HG02885 (cell line): ENCODE results near the gene BBIP1.
A peak's percentile ranks its signal among the peaks of the same experiment; 100 is the strongest.

Source experiments
- ATAC-seq: cut with Tn5 transposase; IDR thresholded peaks from one replicate; pipeline ENCODE4 v1.9.1; 2021; ENCODE audit warnings: mild to moderate bottlenecking; ENCODE audit not compliant: unreplicated experiment, poor library complexity

The BBIP1 gene

DNA sequence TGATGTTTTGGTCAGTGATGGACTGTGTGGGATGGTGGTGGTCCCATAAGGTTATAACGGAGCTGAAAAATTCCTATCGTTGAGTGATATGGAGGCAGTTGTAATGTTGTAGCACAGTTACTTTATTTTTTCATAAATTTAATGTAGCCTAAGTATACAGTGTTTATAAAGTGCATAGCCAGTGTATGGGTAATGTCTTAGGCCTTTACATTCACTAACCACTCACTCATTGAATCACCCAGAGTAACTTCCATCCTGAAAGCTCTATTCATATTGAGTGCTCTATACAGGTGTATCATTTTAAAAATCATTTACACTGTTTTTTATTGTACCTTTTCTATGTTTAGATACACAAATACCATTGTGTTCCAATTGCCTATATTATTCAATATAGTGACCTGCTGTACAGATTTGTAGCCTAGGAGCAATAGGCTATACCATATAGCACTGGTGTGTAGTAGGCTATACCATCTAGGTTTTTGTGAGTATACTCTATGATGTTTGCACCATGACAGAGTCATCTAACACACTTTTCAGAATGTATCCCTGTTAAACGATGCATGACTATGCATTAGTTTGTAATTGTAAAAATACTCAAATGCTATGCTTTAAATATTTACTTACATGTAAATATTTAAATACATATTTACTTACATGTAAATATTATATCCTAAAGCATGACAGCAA is 26.2 kb downstream of the BBIP1 start:
- ATAC-seq: no peak

DNA sequence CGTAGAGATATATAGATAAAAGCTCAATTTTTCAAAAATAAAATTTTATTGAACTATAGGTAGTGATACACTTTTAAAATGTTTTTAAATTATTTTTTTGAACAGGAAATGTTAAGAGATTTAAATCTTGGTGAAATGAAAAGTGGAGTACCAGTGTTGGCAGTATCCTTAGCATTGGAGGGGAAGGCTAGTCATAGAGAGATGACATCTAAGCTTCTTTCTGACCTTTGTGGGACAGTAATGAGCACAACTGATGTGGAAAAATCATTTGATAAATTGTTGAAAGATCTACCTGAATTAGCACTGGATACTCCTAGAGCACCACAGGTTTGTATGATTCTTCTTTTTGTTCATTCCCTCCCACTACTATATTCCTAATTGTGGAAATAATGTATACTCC is 31.4 kb downstream of the BBIP1 start:
- ATAC-seq: no peak

DNA sequence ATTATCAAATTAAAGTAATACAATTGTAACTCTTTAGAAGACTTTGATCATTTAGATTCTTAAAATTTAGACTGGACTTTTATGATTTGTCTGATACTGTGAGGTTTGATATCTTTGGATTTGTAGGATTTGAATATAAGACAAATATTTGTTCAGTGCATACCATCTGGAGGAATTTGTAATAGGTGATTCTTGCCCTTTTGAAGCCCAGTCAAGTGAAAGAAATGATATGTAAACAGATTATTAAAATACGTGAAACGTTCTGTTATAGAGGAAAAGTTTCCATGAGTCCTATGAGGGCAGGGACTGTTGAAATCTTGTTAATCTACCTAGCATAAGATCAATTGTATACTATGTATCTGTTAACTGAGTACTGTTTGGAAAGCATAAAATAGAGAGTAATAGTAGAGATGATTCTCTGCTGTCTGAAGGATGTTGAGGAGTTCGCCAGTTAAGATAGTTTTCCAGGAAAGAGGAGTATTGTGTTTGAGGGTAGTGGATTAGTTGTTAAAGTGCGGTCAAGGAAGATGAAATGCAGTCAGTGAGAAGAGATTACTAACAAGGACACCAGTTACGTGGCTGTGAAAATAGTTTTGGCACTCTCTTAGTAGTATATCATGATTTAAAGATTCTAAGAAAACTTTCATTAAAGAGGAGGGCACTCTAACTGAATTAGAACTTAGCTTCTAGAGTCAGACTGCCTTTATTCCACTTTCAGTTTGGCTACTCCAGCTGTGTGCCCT is 32.9 kb downstream of the BBIP1 start:
- no peak for ATAC-seq

DNA sequence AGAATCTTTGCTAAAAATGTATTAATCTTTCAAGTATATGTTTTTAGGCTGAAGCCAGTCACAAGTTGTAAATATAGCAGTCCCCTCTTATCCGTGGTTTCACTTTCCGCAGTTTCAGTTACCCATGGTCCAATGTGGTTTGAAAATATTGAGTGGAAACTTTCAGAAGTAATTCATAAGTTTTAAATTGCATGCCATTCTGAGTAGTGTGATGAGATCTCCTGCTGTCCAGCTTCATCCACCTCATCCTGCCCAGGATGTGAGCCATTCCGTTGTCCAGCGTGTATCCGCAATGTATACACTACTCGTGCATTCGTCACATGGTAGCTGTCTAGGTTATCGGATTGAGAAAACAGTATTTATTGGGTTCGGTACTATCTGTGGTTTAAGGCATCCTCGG is 35.1 kb downstream of the BBIP1 start:
- ATAC-seq: no peak

DNA sequence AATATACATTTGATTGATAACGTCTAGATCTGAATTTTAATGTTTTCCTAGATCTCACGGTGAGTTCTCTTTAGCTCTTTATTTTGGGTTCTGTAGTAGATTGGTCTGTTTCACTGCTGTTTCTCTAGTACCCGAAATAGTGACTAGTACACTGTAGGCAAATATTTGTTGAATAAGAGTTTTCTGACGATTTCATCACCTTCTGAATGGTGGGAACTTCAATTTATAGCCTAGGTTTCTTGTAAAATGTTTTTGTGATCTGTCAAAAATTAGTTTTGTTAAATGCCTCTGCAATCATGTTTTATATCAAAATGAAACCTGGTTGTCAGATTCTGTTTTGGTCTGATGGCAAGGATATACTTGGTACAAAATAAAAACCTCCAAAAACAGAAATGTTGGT is 37.1 kb downstream of the BBIP1 start:
- no peak for ATAC-seq

DNA sequence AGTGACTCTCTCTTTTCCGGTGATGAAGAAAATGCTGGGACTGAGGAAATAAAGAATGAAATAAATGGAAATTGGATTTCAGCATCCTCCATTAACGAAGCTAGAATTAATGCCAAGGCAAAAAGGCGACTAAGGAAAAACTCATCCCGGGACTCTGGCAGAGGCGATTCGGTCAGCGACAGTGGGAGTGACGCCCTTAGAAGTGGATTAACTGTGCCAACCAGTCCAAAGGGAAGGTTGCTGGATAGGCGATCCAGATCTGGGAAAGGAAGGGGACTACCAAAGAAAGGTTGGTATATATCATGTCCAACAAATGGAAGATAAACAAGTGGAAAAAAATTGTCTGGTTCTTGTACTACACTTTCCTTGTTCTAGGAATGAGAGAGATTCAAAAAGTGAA is 37.7 kb downstream of the BBIP1 start:
- ATAC-seq: no peak

DNA sequence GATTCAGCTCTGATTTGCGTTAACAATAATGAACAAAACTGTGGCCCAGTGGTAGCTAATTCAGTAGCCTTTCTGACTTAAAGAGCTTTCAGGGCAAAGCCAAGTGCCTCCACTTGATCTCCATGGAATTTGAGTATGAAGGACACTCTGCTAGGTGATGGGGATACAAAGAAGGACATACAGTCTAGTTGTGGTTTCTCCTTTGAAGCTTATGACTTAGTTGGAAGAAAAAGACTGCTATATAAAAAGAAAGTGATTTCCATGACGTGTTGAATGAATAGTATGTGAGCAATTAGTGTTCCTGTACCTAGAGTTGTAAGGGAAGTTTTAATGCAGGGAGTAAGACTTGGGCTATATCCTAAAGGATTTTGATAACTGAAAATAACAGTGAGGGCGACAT is 39.0 kb downstream of the BBIP1 start:
- ATAC-seq: no peak

DNA sequence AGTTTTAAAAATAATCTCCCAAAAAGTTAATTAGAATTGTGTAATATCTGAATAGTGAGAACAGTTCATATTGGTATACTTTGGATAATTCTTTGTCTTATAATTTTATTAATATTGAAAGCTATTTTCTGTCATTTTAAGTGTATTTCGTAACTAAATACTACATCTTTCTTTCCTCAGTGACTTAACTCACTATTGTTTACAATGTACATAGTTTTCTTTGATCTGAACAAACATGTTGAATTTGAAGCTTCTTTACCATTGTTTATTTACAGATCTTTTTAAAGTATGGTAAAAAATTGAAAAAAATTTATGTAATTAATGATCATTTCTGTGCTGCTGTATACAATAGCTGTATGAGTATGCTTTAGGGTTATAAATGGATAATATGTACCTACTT is 42.2 kb downstream of the BBIP1 start:
- no peak for ATAC-seq

DNA sequence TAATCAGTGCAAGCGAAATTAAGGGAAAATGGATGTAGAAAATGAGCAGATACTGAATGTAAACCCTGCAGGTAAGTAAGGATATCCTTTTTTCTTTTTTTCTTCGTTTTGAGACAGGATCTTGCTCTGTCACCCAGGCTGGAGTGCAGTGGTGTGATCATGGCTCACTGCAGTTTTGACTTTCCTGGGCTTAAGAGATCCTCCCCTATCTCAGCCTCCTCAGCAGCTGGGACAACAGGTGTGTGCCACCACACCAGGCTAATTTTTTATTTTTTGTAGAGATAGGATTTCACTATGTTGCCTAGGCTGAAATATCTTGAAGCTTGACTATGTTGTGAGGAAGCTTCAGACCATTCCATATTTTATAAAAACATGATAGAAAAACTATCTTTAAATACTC is 43.0 kb downstream of the BBIP1 start:
- no peak for ATAC-seq

DNA sequence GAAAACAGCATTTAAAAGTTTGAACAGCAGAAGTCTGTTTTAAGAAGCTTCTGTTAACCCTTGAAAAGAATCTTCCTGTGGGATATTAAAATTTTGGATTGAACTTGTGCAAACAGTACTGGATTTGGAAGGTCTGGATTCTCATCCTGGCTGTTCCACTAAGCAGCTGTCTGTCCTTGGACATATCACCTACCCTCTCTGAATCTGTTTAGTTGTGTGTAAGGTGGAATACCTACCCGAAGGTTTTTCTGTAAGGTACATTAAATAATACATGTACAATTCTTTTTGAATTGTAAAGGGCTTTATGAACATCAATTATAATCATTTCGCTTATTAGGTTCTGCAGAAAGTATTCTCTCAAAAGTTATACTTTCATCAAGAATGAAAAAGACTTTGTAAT is 45.0 kb downstream of the BBIP1 start:
- no peak for ATAC-seq

DNA sequence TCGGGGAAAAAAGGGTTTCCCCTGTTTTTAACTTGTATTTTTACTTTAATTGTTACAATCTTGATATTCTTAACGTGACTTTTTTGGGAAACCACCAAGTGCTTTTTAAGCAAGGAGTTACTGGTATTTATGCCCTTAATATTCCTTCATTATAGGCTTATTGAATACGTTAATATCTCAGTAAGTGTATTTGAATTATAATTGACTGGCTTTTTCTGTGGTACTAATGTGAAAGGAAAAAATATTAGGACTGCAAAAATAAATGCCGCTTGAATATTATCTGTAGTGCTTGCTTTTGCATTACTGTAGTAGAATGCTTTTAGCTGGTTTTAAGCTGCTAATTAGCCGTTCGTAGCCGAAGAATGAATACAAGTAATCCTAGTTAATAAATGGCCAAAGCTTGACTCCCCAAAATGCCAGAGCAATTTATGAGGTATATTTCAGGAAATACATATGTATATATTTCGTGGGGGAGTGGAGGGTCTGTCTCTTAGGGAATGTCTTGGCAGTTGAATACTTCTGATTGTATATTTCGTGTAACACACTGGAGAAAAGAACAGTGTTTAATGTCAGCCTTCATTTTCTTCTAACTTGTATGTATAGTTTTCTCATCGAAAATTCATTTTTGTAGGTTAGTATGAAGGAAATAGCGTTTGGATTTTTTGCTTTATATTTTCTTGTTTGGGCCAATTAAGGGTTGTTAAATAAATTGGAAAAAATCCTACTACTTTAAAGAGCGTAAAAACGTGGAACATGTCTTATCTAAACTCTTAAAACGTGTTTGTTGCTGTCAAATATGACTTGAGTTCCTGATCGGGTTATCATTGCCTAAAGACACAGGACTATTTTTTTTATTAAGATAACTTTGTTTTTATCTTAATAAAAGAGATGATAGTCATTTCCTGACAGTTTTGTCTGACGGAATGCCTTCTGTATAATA is 45.7 kb downstream of the BBIP1 start:
- ATAC-seq: no peak

DNA sequence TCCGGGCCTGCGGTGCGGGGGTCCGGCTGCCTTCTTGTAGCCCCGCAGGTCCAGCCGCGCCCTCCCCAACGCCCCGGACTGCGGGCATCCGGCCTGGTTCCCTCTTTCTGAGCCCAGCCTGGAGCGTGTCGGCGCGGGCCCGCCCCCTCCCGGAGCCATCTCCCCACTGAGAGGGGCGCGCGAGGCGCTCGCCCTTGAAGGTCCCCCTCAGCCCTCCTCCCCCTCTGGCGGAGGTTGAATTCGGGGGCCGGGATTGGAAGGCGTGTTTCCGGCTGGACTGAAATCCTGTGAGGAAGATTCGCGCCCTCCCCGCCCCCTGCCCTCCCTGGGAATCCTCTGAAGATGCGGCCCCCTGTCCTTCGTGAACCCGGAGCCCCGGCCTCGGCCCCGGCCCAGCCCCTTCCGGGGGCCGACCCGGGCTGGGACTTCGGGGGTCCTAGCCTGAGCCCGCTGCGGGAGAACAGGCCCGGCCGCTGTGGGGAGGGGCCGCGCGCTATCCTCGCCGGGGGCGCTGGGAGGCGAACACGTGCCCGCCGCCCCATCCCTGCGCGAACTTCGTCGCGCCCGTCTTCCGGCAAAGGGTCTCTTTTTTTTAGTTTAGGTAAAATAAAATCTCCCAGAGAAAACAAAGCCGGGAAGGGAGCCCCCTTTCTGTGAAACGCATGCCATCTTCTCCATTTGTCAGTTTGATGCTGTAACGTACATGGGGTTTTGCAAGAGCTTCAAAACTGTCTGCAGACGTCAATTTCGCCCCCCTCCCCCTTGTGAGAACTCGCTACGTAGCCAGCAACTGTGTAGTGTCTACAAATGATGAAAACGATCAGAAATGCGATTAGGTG is 46.6 kb downstream of the BBIP1 start:
- peak; percentile 39 for ATAC-seq

DNA sequence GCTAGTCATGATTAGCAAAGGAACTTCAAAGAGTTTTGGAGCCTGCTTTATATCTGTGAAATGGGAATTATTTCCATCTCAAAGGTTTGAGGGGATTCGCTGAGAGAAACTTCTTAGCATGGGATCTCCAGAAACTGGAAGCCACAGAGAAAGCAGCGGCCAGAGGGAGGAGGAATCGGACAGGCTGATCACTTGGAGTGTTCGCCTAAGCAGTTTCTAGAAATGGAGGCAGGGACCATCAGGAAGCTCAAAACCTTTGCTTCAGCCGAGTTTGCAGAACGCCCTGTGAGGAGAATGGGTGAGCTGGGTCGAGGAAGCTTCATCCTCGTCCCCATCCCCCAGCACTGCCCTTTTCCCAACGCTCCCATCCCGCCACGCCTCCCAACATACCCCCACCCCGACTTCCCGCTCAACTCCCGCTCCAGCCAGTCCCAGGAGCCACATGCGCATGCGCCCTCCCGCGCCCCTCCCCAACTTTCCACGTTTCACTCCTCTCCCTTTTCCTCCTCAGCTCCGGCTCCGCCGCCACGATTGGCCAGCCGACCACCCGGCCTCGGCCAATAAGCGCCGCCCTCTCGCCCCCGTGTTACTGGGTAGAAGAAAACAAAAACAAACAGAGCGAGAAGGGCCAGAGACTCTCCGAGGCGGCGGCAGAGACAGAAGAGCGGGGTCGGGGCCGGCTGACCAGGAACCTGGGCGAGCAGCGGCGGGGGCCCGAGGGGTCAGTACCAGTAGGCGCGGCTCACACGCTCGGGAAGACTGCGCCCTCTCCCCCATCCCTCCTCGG is 47.5 kb downstream of the BBIP1 start, which contains the start of gene PDCD4:
Gene PDCD4, plus strand, starts transcription at position 631 of the 787 bp plus-strand sequence. CDS start 4,100 bp downstream, outside the sequence.
- ATAC-seq: peak; percentile 77

DNA sequence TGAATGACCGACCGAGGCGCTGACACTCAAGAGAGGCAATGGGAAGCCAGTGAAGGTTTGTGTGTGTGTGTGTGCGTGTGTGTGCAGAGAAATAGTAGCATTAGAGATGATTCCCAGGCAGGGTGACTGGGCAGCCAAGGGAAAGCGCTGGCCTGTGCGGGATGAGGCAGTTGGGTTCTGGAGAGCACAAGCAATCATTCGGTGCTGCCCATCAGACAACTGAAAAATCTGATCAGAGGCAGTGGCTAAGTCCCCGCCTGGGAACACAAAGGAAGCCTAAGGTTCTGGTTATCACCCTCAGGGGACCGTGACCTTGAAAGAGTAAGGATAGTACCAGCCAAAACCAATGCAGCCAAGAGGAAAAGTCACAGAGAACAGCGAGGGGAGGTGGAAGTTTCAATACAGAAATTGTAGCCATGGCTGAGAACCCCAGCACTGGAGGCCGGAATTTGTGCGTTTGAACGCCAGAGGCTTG is 48.1 kb downstream of the BBIP1 start:
- no peak for ATAC-seq

DNA sequence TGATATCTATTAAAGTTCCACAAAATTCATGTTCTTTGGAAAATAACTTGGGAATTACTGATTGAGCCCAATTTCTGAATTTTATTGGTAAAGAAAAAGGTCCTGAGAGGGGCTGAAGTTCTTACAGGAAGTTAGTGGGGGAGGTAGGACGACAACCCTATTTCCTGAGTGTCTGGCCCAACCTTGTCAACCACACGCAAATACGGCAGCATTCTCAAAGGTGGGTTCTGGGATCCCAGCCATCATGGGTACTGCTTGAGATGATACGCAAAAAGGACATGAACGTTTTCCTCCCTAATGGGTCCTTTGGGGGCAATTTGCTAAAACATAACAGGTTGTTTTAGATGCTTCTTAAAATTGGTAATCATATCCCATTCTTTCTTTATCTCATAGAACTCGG is 50.0 kb downstream of the BBIP1 start:
- no peak for ATAC-seq

DNA sequence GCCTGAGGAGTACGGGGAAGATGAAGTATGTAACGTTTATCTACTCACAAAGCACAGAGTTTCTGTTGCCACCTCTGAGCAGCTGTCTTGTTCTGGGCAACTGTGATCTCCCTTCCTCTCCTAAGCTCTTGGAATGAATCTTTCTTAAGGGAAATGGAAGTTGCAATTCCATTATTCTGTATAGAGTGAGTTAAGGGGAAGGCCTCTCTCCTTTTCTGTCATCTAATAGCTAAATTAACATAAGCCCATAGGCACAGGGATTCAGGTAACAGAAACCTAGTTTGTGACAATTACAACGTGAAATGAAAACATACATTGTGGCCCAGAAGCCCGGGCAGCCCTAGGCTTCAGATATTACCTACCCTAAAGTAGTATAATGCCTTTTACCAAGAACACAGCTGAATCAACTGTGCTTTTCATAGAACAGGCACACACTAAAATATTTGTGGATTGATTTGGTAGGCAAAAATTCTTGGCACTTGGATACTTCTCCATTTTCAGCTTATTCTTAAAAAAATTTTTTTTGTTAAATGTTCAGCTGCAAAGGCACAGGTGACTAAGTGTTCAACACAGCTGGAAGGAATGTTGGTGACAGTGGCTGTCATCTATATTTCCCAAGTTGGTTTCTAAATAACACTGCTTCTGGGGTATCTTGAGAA is 51.0 kb downstream of the BBIP1 start:
- peak; percentile 0 for ATAC-seq

DNA sequence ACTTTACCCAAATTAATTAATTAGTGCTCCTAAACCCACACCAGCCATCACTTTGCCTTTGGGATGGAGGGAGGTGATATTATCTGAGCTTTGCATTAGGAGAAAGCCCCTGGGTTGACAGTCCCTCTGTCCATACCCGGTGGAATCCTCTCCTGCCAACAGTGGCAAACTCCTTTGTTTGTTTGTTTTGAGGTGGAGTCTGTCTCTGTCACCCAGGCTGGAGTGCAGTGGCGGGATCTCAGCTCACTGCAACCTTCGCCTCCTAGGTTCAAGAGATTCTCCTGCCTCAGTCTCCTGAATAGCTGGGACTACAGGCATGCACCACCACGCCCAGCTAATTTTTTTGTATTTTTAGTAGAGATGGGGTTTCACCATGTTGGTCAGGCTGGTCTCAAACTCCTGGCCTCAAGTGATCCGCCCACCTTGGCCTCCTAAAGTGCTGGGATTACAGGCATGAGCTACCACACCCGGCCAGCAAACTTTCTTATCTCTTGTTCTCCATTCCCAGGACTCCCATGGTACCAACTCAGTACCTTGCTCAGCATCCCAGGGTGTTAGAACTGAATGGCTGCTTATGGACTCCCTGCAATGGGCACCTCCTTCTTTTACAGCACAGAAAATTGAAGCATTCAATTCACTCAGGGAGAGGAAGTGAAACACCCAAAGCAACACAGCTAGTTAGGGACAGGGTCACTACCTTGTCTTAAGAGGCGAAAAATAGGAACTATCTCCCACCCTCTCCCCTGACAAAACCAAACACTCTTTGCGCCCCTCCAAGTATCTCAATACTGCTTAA is 51.8 kb downstream of the BBIP1 start:
- ATAC-seq: peak; percentile 37
